Activated CD8-positive, alpha-beta T cell treated with anti-CD3 and anti-CD28 coated beads for 36 hours (primary cell): ENCODE measurements around the gene MAN2A1. TPM values are rescaled to one million over a fixed set of nuclear protein-coding genes. Genes with fewer than 3 reads are reported as not detected.
A peak's percentile ranks its signal among the peaks of the same experiment; 100 is the strongest.

Experiments
- ATAC-seq: fragments of 200-7000 bp; cut with Tn5 transposase; one replicate; pipeline ENCODE4 v1.10.0; 2021; ENCODE audit warnings: mild to moderate bottlenecking, moderate library complexity
- CTCF ChIA-PET: fragments of 350-600 bp; sonication (Branson Sonifier 250); formaldehyde crosslinking; loops from one replicate; lab custom pipeline; 2021; ENCODE audit warnings: antibody characterized with exemption; lab: Charles Lee
- POLR2A ChIA-PET: fragments of 350-600 bp; sonication (Branson Sonifier 250); formaldehyde crosslinking; loops from one replicate; lab custom pipeline; 2021; ENCODE audit warnings: antibody characterized with exemption; lab: Charles Lee
- DNase-seq: peaks from one replicate; pipeline ENCODE4 v3.0.0-alpha.2; 2020
- H3K27ac Mint-ChIP-seq: one replicate; pipeline ENCODE4 v1.8.0; 2021; ENCODE audit warnings: mild to moderate bottlenecking, mixed read lengths
- H3K27me3 Mint-ChIP-seq: one replicate; pipeline ENCODE4 v1.8.0; 2021; ENCODE audit warnings: mixed read lengths
- H3K36me3 Mint-ChIP-seq: one replicate; pipeline ENCODE4 v1.8.0; 2021; ENCODE audit warnings: low read depth, mixed read lengths
- H3K4me1 Mint-ChIP-seq: one replicate; pipeline ENCODE4 v1.8.0; 2021; ENCODE audit warnings: low read depth, mixed read lengths
- H3K4me3 Mint-ChIP-seq: one replicate; pipeline ENCODE4 v1.8.0; 2021; ENCODE audit warnings: mild to moderate bottlenecking, moderate library complexity, mixed read lengths
- H3K9me3 Mint-ChIP-seq: one replicate; pipeline ENCODE4 v1.8.0; 2021; ENCODE audit warnings: mixed read lengths
- CTCF ChIP-seq: fragments of 200-600 bp; IDR thresholded peaks from one replicate; pipeline ENCODE4 v1.8.0; 2022; ENCODE audit warnings: antibody characterized with exemption, mild to moderate bottlenecking
- intact Hi-C: fragments of 100-400 bp; cut with micrococcal nuclease; formaldehyde crosslinking; loops from one replicate; pipeline ENCODE4 v1.10.0; 2022
- total RNA-seq, 2 experiments: library from RNA; stranded (reverse); gene quantifications; one replicate each; pipeline ENCODE4 v1.2.3, GENCODE V29; 2021

MAN2A1 gene
- total RNA-seq, 2 experiments from 2014 or later = 29.9 to 30.6 TPM

- POLR2A ChIA-PET = no interaction called here
- H3K36me3 Mint-ChIP-seq = peaks cover 82% of the 10 kb centered on the region
- DNase-seq = no peak
- TF ChIP-seq CTCF = no peak
- H3K27me3 Mint-ChIP-seq = no peaks in the 10 kb centered on the region
- intact Hi-C loops = no loop called here
- H3K4me1 Mint-ChIP-seq = peaks cover 32% of the 10 kb centered on the region
- H3K9me3 Mint-ChIP-seq = peaks cover 9% of the 10 kb centered on the region
- no peak overlapping the region for H3K4me3 Mint-ChIP-seq
- ATAC-seq = no peak
- H3K27ac Mint-ChIP-seq = no peak overlapping the region
- CTCF ChIA-PET = no interaction called here
These were observed 155.0 kb downstream of the MAN2A1 start for GRCh38 chr5:109844695-109845094.

GRCh38 chr5:109848130-109848529, 158.4 kb downstream of the MAN2A1 start:
- DNase-seq = no peak
- no peaks in the 10 kb centered on the region for H3K27me3 Mint-ChIP-seq
- ChIA-PET POLR2A (no interaction called here), CTCF (no interaction called here)
- no peak overlapping the region for H3K4me3 Mint-ChIP-seq
- TF ChIP-seq CTCF = no peak
- H3K4me1 Mint-ChIP-seq = peaks cover 58% of the 10 kb centered on the region
- peak overlapping the region; percentile 84 for H3K27ac Mint-ChIP-seq
- no peak for ATAC-seq
- intact Hi-C loops = no loop called here
- peaks cover 11% of the 10 kb centered on the region for H3K9me3 Mint-ChIP-seq
- H3K36me3 Mint-ChIP-seq = peaks cover 73% of the 10 kb centered on the region

GRCh38 chr5:109849478-109850088, 159.9 kb downstream of the MAN2A1 start:
- H3K4me1 Mint-ChIP-seq = peaks cover 68% of the 10 kb centered on the region
- peak overlapping the region; percentile 84 for H3K27ac Mint-ChIP-seq

GRCh38 chr5:109852371-109853155, 162.8 kb downstream of the MAN2A1 start:
- CTCF ChIA-PET = no interaction called here
- Mint-ChIP-seq H3K36me3 (peaks cover 63% of the 10 kb centered on the region), H3K9me3 (peaks cover 10% of the 10 kb centered on the region), H3K27ac (peak overlapping the region; percentile 81), H3K27me3 (no peaks in the 10 kb centered on the region), H3K4me3 (no peak overlapping the region), H3K4me1 (peaks cover 81% of the 10 kb centered on the region)
- DNase-seq (peak; percentile 31), ATAC-seq (peak; percentile 88)
- intact Hi-C loops = no loop called here
- POLR2A ChIA-PET = interaction anchor here (1.1 to 1.2 kb wide), 2 partner anchors 162 to 163 kb away, joined by 3 to 4 read pairs; partner anchors contain the start of gene MAN2A1
- TF ChIP-seq CTCF = no peak

More at GRCh38 chr5:109849478-109850088, 159.9 kb downstream of the MAN2A1 start:
- TF ChIP-seq CTCF = no peak
- Mint-ChIP-seq H3K27me3 (no peaks in the 10 kb centered on the region), H3K9me3 (peaks cover 11% of the 10 kb centered on the region), H3K4me3 (no peak overlapping the region), H3K36me3 (peaks cover 66% of the 10 kb centered on the region)
- intact Hi-C loops = no loop called here
- no peak for ATAC-seq
- DNase-seq = peak; percentile 20
- CTCF ChIA-PET = no interaction called here
- POLR2A ChIA-PET = no interaction called here

GRCh38 chr5:109853377-109853776, 163.7 kb downstream of the MAN2A1 start:
- peaks cover 64% of the 10 kb centered on the region for H3K36me3 Mint-ChIP-seq
- no peak for DNase-seq
- no peak for ATAC-seq
- TF ChIP-seq CTCF = no peak
- peaks cover 85% of the 10 kb centered on the region for H3K4me1 Mint-ChIP-seq
- peaks cover 8% of the 10 kb centered on the region for H3K9me3 Mint-ChIP-seq
- no peak overlapping the region for H3K27ac Mint-ChIP-seq
- H3K27me3 Mint-ChIP-seq = no peaks in the 10 kb centered on the region
- intact Hi-C loops = no loop called here
- CTCF ChIA-PET = interaction anchor here (0.9 kb wide), 1 partner anchor 160 kb away, joined by 3 read pairs; no protein-coding TSS in a partner anchor
- POLR2A ChIA-PET = no interaction called here
- no peak overlapping the region for H3K4me3 Mint-ChIP-seq
